HG02852 (cell line): ENCODE results near the gene ZNF112.

Experiments used
- ATAC-seq: cut with Tn5 transposase; IDR thresholded peaks from one replicate; pipeline ENCODE4 v1.9.1; 2021; ENCODE audit warnings: mild to moderate bottlenecking, moderate library complexity; ENCODE audit not compliant: unreplicated experiment

Gene ZNF112

GRCh38 chr19:44284968-44285367 is 71.5 kb downstream of the ZNF112 start:
- no peak for ATAC-seq

- ATAC-seq, result no peak
Measured at GRCh38 chr19:44282846-44283245, 73.6 kb downstream of the ZNF112 start.

DNA sequence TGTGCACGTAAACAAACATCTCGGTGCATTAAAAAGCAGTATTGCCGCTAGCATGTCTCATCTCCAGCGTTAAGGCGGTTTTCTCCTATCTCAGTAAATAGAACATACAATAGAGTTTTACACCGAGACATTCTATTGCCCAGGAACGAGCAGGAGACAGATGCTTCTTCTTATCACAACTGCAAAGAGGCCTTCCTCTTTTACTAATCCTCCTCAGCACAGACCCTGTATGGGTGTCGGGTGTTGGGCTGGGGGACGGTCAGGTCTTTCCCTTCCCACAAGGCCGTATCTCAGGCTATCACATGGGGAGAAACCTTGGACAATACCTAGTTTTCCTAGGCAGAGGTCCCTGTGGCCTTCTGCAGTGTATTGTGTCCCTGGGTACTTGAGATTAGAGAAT is 75.6 kb downstream of the ZNF112 start:
- ATAC-seq, result no peak

GRCh38 chr19:44278181-44278690 is 78.2 kb downstream of the ZNF112 start:
- ATAC-seq, result no peak

DNA sequence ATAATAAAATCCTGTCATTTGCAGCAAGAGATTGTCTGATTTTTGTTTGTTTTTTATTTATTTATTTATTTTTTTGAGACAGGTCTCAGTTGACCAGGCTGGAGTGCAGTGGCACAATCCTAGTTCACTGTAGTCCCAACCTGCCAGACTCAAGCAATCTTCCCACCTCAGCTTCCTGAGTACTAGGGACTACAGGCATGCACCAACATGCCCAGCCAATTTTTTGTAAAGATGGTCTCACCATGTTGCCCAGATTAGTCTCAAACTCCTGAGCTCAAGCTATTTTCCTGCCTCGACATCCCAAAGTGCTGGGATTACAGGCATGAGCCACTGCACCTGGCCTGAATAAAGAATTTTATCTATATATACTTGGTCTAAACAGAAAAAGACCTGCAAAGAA is 79.1 kb downstream of the ZNF112 start:
- no peak for ATAC-seq
